Measurements from ENCODE around the gene PARL.

Gene PARL

DNA sequence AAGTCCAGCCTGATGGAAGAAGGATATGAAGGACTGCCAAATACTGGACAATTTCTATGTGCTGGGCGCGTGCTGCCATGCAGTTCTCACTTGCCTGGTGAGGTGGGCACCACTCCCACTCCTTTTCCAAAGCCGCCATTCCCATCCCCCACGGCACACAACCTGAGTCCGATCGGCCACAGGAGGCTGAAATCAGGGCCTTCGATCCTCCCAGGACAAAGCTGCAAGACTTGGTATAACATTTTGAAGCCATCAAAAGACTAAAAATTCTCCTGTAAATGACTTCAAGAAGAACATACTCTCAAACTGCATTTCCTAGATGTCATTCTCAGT is 56.2 kb downstream of the PARL start:
- 93% methylated on average over 7 of the region's 7 CpGs for WGBS
- H3K36me3 ChIP-seq (ENCODE audit: insufficient read depth, low read length) = peaks cover 46% of the 10 kb centered on the region

DNA sequence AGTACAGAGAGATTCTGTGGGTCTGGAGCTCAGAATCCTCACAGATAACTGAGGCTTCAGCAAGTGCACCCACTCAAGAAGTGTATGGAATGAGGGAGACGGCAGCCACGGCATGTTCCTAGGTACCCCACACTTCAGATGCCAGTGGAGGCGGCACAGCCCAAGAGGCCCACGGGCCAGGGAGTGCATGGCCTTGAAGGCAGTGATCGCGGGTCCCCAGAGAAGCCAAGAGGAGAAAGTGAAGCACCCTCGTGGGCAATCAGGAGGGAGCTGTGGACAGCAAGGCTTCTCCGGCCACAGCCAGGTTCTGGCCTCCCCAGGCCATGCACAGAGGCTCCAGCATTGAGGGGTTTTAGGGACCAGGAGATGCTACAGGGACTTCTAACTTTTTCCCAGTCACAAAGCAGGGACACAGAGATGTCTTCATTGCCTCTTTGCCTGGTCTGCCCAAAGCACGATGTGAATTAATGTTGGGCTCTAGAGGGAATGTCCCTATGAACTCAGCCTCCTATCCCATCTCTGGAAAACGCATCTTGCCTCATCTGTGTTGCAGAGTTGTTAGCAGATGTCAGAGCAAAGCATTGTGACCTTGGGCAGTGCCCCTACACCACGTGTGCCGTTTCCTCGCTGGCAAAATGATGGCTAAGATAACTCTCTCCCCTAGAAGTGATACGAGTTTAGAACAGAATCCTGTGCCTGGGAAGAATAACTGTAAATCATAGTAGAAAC is 56.7 kb downstream of the PARL start:
- Histone ChIP-seq H3K27ac (ENCODE audit: low read depth, low read length) (no peak overlapping the region), H3K4me1 (ENCODE audit: insufficient read depth, low read length) (peaks cover 15% of the 10 kb centered on the region; the same call in 1 of the 2 replicates), H3K27me3 (ENCODE audit: insufficient read depth, low read length) (peaks cover 14% of the 10 kb centered on the region), H3K9ac (ENCODE audit: low read depth, low read length) (no peak overlapping the region), H3K9me3 (ENCODE audit: insufficient read depth, low read depth, low read length) (no peaks in the 10 kb centered on the region), H3K36me3 (ENCODE audit: insufficient read depth, low read length) (peaks cover 40% of the 10 kb centered on the region), H3K4me3 (ENCODE audit: low read length) (no peak overlapping the region)
- 94% methylated on average over 14 of the region's 14 CpGs for WGBS

More for the DNA sequence above, 56.2 kb downstream of the PARL start:
- Histone ChIP-seq H3K9ac (ENCODE audit: low read depth, low read length) (no peak overlapping the region), H3K27ac (ENCODE audit: low read depth, low read length) (no peak overlapping the region), H3K4me3 (ENCODE audit: low read length) (no peak overlapping the region), H3K27me3 (ENCODE audit: insufficient read depth, low read length) (peaks cover 14% of the 10 kb centered on the region), H3K9me3 (ENCODE audit: insufficient read depth, low read depth, low read length) (no peaks in the 10 kb centered on the region), H3K4me1 (ENCODE audit: insufficient read depth, low read length) (peaks cover 15% of the 10 kb centered on the region; the same call in 1 of the 2 replicates)

DNA sequence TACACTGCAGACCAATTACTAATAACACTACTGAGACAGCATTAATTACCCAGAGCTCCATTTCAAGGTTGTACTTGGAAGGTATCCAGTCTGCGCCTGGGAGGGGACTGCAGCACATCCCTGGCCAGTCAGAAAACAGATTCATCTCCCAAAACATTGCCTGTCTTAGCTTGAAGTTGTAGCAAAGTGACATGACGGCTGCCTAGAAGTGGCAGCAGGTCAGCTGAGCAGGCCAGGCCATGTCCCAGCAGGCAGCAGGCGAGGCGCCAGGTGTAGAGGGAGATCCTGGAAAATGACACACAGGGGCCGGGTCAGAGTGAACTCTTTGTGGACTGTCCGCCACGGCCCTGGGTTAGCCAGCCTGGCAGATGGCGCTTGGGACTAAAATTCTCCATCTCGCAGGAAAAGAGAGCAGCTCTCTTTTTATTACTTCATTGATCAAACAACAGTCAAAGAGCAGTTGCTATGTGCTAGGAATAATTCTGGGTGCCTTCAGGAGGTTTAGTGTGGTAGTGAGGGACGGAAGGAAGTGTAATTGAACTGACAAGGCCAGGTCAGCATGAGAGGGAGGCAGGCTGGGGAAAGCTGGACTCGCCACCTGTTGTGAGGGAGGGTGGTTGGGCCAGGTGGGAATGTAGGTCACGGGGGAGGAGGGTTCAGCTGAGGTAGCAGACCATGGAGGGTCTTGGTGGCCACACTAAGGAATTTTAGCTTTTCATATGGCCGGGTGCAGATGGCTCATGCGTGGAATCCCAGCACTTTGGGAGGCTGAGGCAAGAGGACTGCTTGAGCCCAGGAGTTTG is 58.0 kb downstream of the PARL start:
- Histone ChIP-seq H3K27me3 (ENCODE audit: insufficient read depth, low read length) (peaks cover 14% of the 10 kb centered on the region), H3K9ac (ENCODE audit: low read depth, low read length) (no peak overlapping the region), H3K4me1 (ENCODE audit: insufficient read depth, low read length) (peaks cover 15% of the 10 kb centered on the region; the same call in 1 of the 2 replicates), H3K9me3 (ENCODE audit: insufficient read depth, low read depth, low read length) (no peaks in the 10 kb centered on the region), H3K36me3 (ENCODE audit: insufficient read depth, low read length) (peaks cover 31% of the 10 kb centered on the region), H3K27ac (ENCODE audit: low read depth, low read length) (no peak overlapping the region; the same call in 1 of the 2 replicates), H3K4me3 (ENCODE audit: low read length) (no peak overlapping the region)
- 92% methylated on average over 14 of the region's 14 CpGs for WGBS

DNA sequence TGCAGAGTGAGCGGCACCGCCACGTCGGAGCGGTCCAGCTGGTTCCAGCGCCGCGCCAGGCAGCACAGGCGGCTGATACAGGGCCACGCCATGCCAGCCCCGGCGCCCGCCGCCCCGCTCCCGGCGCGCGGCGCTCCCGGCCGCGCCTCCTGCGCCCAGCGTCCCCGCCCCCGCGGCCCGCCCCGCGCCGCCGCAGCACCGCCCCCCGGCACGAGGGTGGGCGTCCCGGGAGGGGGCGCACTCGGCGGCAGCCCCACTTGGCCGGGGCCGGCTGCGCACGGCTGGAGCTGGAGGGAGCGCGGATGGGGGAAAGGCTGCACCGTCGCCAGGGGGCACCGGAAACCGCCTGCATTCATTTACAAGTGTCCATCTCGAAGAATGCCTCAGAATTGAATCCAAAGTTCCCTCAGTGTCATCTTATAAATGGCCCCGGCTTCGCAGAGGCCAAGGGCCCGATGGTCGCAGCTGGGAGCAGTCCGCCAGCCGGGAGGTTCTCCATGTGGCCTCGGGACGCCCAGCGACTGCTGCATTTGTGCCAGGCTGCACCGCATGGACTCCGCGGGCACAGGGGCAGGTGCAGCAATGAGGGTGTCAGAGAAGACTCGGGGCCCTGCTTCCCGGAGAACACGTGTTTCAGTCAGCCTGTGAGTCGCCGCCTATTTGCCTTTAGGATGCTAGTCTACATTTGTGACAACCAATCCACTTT is 59.1 kb downstream of the PARL start, which contains the start of gene MAP6D1:
Gene MAP6D1 (minus strand): TSS at position 122 of the 706 bp plus-strand sequence. CDS start 30 bp downstream, at position 92.
- WGBS = 8% methylated on average over 69 of the region's 69 CpGs
- peaks cover 14% of the 10 kb centered on the region for H3K27me3 ChIP-seq (ENCODE audit: insufficient read depth, low read length)
- peak within 1 kb of the TSS; percentile 75 for H3K4me3 ChIP-seq (ENCODE audit: low read length)
- peaks cover 15% of the 10 kb centered on the region; the same call in 1 of the 2 replicates for H3K4me1 ChIP-seq (ENCODE audit: insufficient read depth, low read length)
- H3K9ac ChIP-seq (ENCODE audit: low read depth, low read length) = peak within 1 kb of the TSS; percentile 70
- H3K9me3 ChIP-seq (ENCODE audit: insufficient read depth, low read depth, low read length) = no peaks in the 10 kb centered on the region
- peaks cover 23% of the 10 kb centered on the region for H3K36me3 ChIP-seq (ENCODE audit: insufficient read depth, low read length)
- peak within 1 kb of the TSS; percentile 53; the same call in 1 of the 2 replicates for H3K27ac ChIP-seq (ENCODE audit: low read depth, low read length)

DNA sequence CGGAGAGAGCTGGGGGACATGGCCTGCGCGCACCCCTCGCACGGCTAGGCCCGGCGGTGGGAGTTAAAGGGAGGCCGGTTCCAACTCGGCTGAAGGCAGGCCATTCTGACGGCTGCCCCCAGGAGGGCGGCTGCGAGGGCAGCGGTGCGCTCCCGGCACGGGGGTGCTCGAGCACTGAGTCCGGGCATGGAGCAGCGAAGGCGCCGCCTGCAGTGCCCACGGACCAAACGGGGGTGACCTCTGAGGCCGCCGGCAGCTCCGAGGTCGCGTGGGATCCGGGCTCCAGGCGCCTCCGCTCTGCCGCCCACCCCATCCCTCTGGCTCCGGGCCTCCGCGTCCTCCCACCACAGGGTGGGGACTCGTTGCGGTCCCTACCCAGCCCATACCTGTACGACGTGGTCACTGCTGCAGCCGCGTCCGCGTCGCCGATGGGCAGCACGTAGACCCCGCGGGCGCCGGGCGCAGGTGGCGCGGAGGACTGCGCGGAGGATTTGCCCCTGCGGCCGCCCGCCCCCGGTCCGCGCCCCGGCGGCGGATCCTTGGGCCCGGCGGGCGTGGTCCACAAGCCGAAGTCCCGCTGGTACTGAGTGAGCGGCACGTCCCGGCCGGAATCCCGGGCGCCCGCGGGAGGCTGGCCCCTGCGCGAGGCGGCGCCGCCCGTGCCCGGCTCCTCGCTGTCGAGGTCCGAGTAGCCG is 59.8 kb downstream of the PARL start:
- Histone ChIP-seq H3K9ac (ENCODE audit: low read depth, low read length) (peak overlapping the region; percentile 70), H3K36me3 (ENCODE audit: insufficient read depth, low read length) (peaks cover 16% of the 10 kb centered on the region), H3K27ac (ENCODE audit: low read depth, low read length) (no peak overlapping the region), H3K27me3 (ENCODE audit: insufficient read depth, low read length) (peaks cover 14% of the 10 kb centered on the region), H3K4me1 (ENCODE audit: insufficient read depth, low read length) (peaks cover 15% of the 10 kb centered on the region; the same call in 1 of the 2 replicates), H3K9me3 (ENCODE audit: insufficient read depth, low read depth, low read length) (no peaks in the 10 kb centered on the region), H3K4me3 (ENCODE audit: low read length) (peak overlapping the region; percentile 75)
- WGBS = 1% methylated on average over 88 of the region's 88 CpGs

DNA sequence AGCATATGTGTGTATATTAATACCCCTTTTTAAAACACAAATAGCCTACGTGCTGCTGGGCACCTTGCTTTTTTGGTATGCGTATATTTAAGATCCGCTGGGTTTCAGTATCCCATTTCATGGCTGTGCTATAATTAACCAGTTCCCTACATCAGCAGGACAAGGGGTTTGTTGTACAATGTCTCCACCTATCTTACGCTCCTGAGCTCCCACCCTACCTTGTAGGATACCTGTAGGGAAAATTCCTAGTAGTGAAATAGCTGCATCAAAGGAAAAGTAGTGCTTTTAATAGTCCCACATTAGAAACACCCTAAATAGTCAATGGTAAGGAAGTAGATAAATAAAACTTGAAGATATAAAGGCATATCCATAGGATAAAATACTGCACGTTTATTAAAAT is 60.7 kb downstream of the PARL start:
- H3K9ac ChIP-seq (ENCODE audit: low read depth, low read length) = no peak overlapping the region
- peak overlapping the region; percentile 75 for H3K4me3 ChIP-seq (ENCODE audit: low read length)
- 75% methylated on average over 4 of the region's 5 CpGs for WGBS

DNA sequence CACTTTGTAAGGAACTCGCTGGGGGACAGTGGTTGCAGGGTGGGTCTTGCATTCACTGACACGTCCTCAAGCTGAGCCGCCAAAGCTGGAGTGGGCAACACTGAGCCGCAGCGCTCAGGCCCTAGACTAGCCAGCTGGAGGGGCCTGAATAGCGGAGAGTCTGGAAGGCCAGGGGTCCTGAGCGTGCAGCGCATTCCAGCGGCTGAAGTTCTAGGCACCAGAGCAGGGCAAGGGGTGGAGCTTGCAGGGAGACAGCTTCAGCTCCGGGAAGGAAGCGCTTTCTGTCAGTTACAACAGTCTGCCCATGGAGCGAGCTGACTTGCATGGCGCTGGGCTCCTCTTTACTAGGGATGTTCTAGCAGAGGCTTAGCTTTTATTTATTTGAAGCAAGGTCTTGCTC is 62.0 kb downstream of the PARL start:
- H3K36me3 ChIP-seq (ENCODE audit: insufficient read depth, low read length) = 0 out of 2 replicates have a peak, but pooled peaks cover 3% of the 10 kb centered on the region
- H3K27ac ChIP-seq (ENCODE audit: low read depth, low read length) = no peak overlapping the region
- H3K4me3 ChIP-seq (ENCODE audit: low read length) = no peak overlapping the region
- H3K27me3 ChIP-seq (ENCODE audit: insufficient read depth, low read length) = peaks cover 14% of the 10 kb centered on the region
- H3K4me1 ChIP-seq (ENCODE audit: insufficient read depth, low read length) = peaks cover 15% of the 10 kb centered on the region; the same call in 1 of the 2 replicates
- H3K9ac ChIP-seq (ENCODE audit: low read depth, low read length) = no peak overlapping the region
- WGBS = 63% methylated on average over 13 of the region's 13 CpGs
- no peaks in the 10 kb centered on the region for H3K9me3 ChIP-seq (ENCODE audit: insufficient read depth, low read depth, low read length)

More for the DNA sequence above, 60.7 kb downstream of the PARL start:
- Histone ChIP-seq H3K4me1 (ENCODE audit: insufficient read depth, low read length) (peaks cover 15% of the 10 kb centered on the region; the same call in 1 of the 2 replicates), H3K27me3 (ENCODE audit: insufficient read depth, low read length) (peaks cover 14% of the 10 kb centered on the region), H3K9me3 (ENCODE audit: insufficient read depth, low read depth, low read length) (no peaks in the 10 kb centered on the region), H3K36me3 (ENCODE audit: insufficient read depth, low read length) (peaks cover 7% of the 10 kb centered on the region; the same call in 1 of the 2 replicates), H3K27ac (ENCODE audit: low read depth, low read length) (no peak overlapping the region)

DNA sequence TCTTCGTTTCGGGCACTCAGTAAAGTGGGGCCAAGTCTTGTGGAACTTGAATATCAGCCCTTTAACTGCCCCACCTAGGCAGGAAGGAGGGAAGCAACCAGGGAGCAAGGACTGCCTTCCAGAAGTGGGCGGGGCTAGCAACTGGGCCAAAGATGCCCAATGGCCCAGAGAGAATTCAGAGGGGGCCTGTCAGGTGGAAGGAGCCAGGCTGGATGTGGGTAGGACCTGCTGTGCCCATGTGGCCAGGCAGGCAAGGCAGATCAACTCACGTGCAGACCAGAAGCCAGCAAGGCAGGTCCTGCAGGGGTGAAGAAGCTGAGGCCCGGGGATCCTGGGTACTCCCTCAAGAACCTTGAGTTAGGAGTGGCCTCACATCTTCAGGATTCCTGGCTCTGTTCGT is 64.8 kb downstream of the PARL start:
- Histone ChIP-seq H3K4me3 (ENCODE audit: low read length) (no peak overlapping the region), H3K27me3 (ENCODE audit: insufficient read depth, low read length) (peaks cover 13% of the 10 kb centered on the region), H3K4me1 (ENCODE audit: insufficient read depth, low read length) (peaks cover 7% of the 10 kb centered on the region; the same call in 1 of the 2 replicates), H3K9ac (ENCODE audit: low read depth, low read length) (no peak overlapping the region), H3K9me3 (ENCODE audit: insufficient read depth, low read depth, low read length) (no peaks in the 10 kb centered on the region), H3K27ac (ENCODE audit: low read depth, low read length) (no peak overlapping the region), H3K36me3 (ENCODE audit: insufficient read depth, low read length) (peaks cover 14% of the 10 kb centered on the region)
- WGBS = 90% methylated on average over 6 of the region's 6 CpGs

DNA sequence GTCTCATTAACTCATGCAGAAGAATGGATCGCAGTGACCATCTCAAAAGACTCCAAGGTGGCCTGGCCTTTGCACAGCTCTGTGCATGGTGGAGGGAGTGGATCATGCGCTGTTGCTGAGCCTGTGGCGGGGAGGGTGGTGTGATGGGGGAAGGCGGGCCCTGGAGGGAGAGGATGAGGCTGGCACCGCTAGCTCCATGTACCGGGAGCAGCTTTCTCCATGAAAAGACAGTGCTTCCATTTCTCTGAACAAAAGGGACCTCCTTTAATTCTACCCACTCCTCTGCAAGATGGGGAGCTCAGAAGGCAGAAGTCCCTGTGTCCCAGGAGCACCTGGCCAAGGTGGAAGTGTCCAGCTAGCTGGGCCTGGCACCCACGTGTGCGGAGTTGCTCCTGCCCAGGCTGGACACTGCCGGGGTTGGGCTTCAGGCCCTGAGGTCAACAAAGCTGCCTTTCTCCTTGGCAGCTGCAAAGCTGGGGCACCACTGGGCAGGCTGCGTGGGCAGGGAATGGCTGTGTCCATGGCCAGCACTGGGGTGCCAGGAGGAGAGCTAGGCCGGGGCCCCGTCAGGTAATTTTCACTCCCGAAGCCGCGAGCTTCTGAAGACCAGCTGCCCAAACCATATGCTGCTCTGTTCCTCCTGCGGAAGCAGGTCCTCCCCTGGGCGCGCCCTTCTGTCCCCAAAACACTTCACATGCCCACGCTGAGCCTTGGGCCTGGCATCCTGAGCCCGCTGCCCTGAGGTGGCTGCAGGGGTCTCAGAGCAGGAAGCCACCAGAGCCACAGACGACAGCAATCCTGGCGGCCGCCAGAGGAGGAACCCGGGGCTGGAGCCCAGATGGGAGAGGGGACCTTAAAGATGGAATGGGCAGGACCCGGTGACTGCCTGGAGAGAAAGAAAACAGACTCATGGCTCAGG is 65.7 kb downstream of the PARL start:
- Histone ChIP-seq H3K9me3 (ENCODE audit: insufficient read depth, low read depth, low read length) (no peaks in the 10 kb centered on the region), H3K4me3 (ENCODE audit: low read length) (no peak overlapping the region), H3K36me3 (ENCODE audit: insufficient read depth, low read length) (peaks cover 17% of the 10 kb centered on the region), H3K27me3 (ENCODE audit: insufficient read depth, low read length) (peaks cover 5% of the 10 kb centered on the region), H3K27ac (ENCODE audit: low read depth, low read length) (no peak overlapping the region), H3K9ac (ENCODE audit: low read depth, low read length) (no peak overlapping the region), H3K4me1 (ENCODE audit: insufficient read depth, low read length) (peaks cover 3% of the 10 kb centered on the region; the same call in 1 of the 2 replicates)
- 94% methylated on average over 23 of the region's 25 CpGs for WGBS

Data from HUES64 (cell line).